Central memory CD8-positive, alpha-beta T cell (primary cell): ENCODE measurements around the gene AHDC1.

Experiments
- ATAC-seq: fragments of 150-1000 bp; cut with Tn5 transposase; replicated peaks from 2 replicates; pipeline ENCODE4 v1.10.0; 2022; ENCODE audit warnings: mild to moderate bottlenecking, moderate FRiP score, moderate number of reproducible peaks; ENCODE audit not compliant: poor library complexity, severe bottlenecking; ENCODE audit errors: extremely low read depth
- DNase-seq, 2 donors: peaks; one replicate each; pipeline ENCODE4 v3.0.0; 2021; ENCODE audit warnings: low spot score in 2 of 2
- H3K27ac Mint-ChIP-seq: one replicate; pipeline ENCODE4 v1.8.0; 2022; ENCODE audit warnings: low read depth, mild to moderate bottlenecking, moderate library complexity, mixed read lengths
- H3K27me3 Mint-ChIP-seq: one replicate; pipeline ENCODE4 v1.8.0; 2022; ENCODE audit warnings: mixed read lengths
- H3K36me3 Mint-ChIP-seq: one replicate; pipeline ENCODE4 v1.8.0; 2022; ENCODE audit warnings: mild to moderate bottlenecking, moderate library complexity, mixed read lengths; ENCODE audit not compliant: insufficient read depth
- H3K4me1 Mint-ChIP-seq: one replicate; pipeline ENCODE4 v1.8.0; 2022; ENCODE audit warnings: mixed read lengths
- H3K4me3 Mint-ChIP-seq: one replicate; pipeline ENCODE4 v1.8.0; 2022; ENCODE audit warnings: mild to moderate bottlenecking, moderate library complexity, mixed read lengths
- H3K9me3 Mint-ChIP-seq: one replicate; pipeline ENCODE4 v1.8.0; 2022; ENCODE audit warnings: mixed read lengths

Gene AHDC1

DNA sequence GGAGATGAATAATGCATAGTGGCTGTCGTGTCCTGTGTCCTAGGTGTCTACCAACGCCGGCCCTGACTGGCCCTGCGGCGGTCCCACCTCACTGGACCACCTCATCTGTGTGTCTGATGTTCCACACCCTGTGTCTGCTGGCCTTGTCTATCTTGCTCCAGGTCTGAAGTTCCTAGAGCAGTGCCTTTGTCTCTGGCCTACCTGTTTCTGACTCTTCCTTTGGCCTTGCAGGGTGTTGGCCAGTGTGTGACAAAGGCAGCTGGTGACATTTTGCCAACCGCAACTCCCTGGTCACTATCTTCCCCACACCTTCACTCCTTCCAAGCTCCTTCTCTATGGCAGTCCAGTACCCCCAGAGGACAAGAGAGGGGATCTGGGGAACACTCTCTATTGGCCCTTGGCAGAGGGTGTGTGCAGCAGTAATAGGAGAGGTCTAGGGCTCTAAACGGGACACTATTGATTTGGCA, 1.4 kb upstream of the AHDC1 start:
- no peak for ATAC-seq
- no peaks in the 10 kb centered on the region for H3K9me3 Mint-ChIP-seq
- peaks cover 18% of the 10 kb centered on the region for H3K36me3 Mint-ChIP-seq
- no peaks in the 10 kb centered on the region for H3K27me3 Mint-ChIP-seq
- DNase-seq: no peak
- H3K4me1 Mint-ChIP-seq: peaks cover 25% of the 10 kb centered on the region
- no peak overlapping the region for H3K27ac Mint-ChIP-seq
- peak overlapping the region; percentile 86 for H3K4me3 Mint-ChIP-seq

- H3K4me1 Mint-ChIP-seq: peaks cover 31% of the 10 kb centered on the region
- no peaks in the 10 kb centered on the region for H3K27me3 Mint-ChIP-seq
- ATAC-seq: no peak
- H3K9me3 Mint-ChIP-seq: no peaks in the 10 kb centered on the region
- no peak for DNase-seq
- no peak overlapping the region for H3K27ac Mint-ChIP-seq
- H3K4me3 Mint-ChIP-seq: peak overlapping the region; percentile 86
- peaks cover 18% of the 10 kb centered on the region for H3K36me3 Mint-ChIP-seq
These were observed 795 bp upstream of the AHDC1 start for GRCh38 chr1:27604579-27605299.

DNA sequence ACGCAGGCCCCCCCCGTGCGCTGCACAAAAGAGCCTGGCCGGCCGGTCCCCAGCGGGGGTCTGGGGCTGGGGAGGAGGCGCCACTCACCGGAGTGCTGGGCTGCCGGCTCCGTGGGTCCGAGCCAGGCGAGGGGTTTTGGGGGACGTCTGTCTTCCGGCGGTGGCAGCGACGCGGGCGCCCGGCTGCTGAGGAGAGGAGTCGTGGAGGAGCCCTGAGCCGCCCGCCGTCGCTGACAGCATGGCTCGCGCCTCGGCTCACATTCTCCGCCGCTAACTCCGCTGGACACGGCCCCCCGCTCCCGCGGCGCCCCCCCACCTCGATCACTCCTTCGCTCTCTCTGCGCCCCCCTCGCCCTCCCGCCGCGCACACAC, 649 bp downstream of the AHDC1 start:
- Mint-ChIP-seq H3K27me3 (no peaks in the 10 kb centered on the region), H3K36me3 (peaks cover 18% of the 10 kb centered on the region), H3K4me1 (peaks cover 39% of the 10 kb centered on the region), H3K4me3 (peak overlapping the region; percentile 86), H3K27ac (peak overlapping the region; percentile 80), H3K9me3 (no peaks in the 10 kb centered on the region)
- DNase-seq (no peak), ATAC-seq (peak; percentile 33)

DNA sequence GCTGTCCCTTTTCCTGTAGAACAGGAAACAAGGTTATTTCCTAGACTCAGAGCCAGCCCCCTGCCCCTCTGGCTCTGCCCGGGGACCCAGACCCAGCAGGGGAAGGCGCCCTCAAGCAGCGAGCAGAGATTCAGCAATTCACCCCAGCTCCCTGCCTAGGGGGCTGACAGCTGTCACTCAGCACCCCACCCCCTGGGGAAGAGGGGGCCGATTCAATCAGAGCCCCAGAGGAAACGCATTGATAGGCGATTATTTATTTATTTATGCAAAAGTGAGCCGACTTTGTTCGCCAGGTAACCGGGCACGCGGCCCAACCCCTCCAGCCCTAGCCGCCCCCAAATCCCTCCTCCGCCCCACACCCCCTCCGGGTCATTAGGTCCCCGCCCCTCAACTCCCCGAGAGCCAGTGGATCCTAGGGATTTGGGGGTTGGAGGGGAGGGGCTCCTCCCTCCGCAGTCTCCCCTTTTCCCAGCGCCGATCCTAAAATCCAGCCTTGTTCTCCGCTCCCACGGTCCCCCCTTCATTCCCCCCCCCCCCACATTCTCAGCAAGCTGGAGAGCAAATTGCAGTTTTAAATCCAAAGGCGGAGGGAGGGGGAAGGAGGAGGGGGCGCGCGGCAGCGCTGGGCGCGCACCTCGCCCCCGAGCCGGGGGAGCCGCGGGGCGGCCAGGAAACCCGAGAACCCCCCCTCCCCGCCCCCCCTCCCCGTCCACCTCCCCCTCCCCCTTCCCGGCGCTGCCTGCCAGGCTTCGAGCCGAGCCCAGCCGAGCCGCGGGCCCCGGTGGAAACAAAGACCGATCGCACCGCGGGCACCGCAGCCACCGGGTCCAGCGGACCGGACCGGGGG, 1.3 kb downstream of the AHDC1 start:
- H3K4me3 Mint-ChIP-seq: peak overlapping the region; percentile 86
- H3K27me3 Mint-ChIP-seq: no peaks in the 10 kb centered on the region
- DNase-seq (no peak), ATAC-seq (no peak)
- H3K4me1 Mint-ChIP-seq: peaks cover 39% of the 10 kb centered on the region
- H3K9me3 Mint-ChIP-seq: no peaks in the 10 kb centered on the region
- H3K27ac Mint-ChIP-seq: peak overlapping the region; percentile 59
- H3K36me3 Mint-ChIP-seq: peaks cover 14% of the 10 kb centered on the region

DNA sequence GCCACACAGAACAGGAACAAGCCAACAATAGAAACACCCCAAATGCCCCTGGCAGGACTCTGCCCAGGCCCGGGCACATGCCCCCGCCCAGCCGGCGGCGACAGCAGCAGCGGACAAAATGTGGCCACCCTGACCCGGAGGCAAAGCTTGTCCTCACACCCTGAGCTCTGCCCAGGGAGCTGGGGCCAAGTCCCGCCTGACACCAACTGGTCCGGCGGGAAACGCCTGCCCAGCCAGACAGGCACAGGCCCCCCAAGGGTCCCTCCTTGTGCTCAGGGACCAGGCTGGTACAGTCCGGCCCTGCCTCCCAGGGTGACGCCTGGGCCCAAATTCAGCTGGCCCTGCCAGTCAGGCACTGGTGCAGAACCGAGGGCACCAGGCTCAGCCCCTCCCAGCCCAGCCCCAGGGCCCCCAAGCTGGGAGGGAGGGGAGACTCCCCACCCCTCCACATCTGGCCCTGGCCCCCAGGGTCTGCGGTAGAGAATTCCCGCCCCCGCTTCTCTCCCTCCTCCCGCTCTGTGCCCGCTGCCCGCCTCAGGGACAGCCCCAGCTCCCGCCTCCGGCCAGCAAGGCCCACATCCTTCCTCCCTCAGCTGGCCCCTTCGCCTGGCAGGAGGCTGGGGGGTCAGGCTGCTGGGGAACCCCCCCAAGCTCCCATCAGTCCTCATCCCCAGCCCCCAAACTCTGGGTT, 2.0 kb downstream of the AHDC1 start:
- Mint-ChIP-seq H3K4me1 (peaks cover 39% of the 10 kb centered on the region), H3K27me3 (no peaks in the 10 kb centered on the region), H3K27ac (peak overlapping the region; percentile 59), H3K9me3 (no peaks in the 10 kb centered on the region), H3K36me3 (peaks cover 12% of the 10 kb centered on the region), H3K4me3 (peak overlapping the region; percentile 86)
- no peak for ATAC-seq
- DNase-seq: no peak

DNA sequence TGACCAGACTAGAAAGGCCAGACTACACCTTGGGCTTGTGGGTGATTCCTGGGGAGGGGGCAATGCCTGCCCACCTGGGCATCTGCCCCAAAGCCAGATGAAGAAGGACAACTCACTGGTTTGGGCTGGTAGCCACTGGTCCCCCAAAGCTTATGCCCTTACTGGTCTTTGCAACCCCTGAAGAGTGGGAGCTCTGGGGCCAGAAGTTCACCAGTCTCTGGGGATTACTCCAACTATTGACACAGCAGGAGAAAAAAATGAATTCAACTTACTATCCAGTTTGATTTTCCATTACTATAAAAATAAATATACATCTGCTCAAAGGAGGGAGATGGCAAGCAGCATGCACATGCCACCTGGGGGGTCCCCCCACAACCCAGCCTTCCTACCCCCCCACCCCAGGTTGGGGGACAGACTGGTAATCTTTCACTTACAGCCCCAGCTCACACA, 2.6 kb downstream of the AHDC1 start:
- Mint-ChIP-seq H3K27me3 (no peaks in the 10 kb centered on the region), H3K4me1 (peaks cover 35% of the 10 kb centered on the region), H3K27ac (no peak overlapping the region), H3K4me3 (peak overlapping the region; percentile 43), H3K36me3 (peaks cover 7% of the 10 kb centered on the region), H3K9me3 (no peaks in the 10 kb centered on the region)
- DNase-seq: no peak
- no peak for ATAC-seq

GRCh38 chr1:27600498-27601175, 3.3 kb downstream of the AHDC1 start:
- no peaks in the 10 kb centered on the region for H3K27me3 Mint-ChIP-seq
- DNase-seq (no peak), ATAC-seq (no peak)
- H3K4me3 Mint-ChIP-seq: no peak overlapping the region
- peaks cover 27% of the 10 kb centered on the region for H3K4me1 Mint-ChIP-seq
- peak overlapping the region; percentile 82 for H3K27ac Mint-ChIP-seq
- H3K9me3 Mint-ChIP-seq: no peaks in the 10 kb centered on the region
- peaks cover 7% of the 10 kb centered on the region for H3K36me3 Mint-ChIP-seq

GRCh38 chr1:27599605-27600497, 4.1 kb downstream of the AHDC1 start:
- no peaks in the 10 kb centered on the region for H3K27me3 Mint-ChIP-seq
- ATAC-seq: no peak
- no peak overlapping the region for H3K4me3 Mint-ChIP-seq
- peaks cover 7% of the 10 kb centered on the region for H3K36me3 Mint-ChIP-seq
- no peak for DNase-seq
- H3K9me3 Mint-ChIP-seq: no peaks in the 10 kb centered on the region
- peaks cover 25% of the 10 kb centered on the region for H3K4me1 Mint-ChIP-seq
- H3K27ac Mint-ChIP-seq: peak overlapping the region; percentile 82

DNA sequence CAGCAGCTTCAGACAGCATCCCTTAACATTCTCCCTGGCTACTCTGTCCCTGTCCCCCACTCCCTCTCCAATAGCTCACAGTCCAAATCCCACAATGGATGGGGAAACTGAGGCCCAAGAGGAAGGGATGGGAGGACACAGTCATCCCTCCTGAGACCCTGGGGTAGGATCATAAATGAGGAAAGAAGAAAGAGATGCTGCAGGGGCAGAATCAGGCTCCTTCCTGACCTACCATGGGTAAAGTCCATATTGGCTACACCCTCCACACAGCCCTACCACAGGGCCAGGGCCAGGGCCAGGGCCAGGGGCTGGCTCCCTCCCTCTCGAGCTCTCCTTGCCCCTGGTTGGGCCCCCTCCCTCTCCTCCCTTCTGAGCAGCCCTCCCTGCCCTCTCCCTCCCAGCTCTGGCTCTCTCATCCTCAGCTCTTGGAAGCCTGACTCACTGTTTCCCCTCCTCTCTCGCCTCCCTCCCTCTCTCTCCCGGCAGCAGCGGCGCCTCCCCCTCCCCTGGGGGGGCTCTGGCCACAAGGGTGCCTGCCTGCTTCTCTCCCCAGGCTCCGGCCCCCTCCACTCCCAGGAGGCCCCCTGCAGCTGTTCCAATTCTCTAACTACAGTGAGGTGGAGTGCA, 4.9 kb downstream of the AHDC1 start:
- Mint-ChIP-seq H3K4me3 (no peak overlapping the region), H3K4me1 (peaks cover 25% of the 10 kb centered on the region)

DNA sequence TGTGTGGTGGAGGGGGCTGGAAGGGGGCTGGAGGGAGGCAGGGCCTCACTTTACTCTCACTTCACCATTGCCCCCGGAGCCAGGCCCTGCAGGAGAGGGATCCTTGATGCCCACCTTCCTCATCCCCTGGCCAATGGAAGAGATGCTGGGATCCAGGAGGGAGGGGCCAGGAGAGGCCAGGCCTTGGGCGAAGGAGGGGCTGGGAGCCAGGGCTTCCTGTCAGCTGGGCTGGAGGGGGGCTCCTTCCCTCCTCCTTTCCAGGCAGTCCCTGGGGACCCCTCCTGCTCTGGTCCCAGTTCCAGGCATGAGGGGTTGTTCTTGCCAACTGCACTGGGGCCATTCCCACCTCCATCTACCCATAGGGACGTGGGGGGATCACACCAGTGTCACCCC, 5.7 kb downstream of the AHDC1 start:
- no peaks in the 10 kb centered on the region for H3K27me3 Mint-ChIP-seq
- ATAC-seq (no peak), DNase-seq (no peak)
- no peak overlapping the region for H3K4me3 Mint-ChIP-seq
- H3K4me1 Mint-ChIP-seq: peaks cover 25% of the 10 kb centered on the region
- peaks cover 2% of the 10 kb centered on the region for H3K36me3 Mint-ChIP-seq
- H3K9me3 Mint-ChIP-seq: no peaks in the 10 kb centered on the region
- peak overlapping the region; percentile 80 for H3K27ac Mint-ChIP-seq

More for the DNA sequence above, 4.9 kb downstream of the AHDC1 start:
- DNase-seq: no peak
- no peak for ATAC-seq
- Mint-ChIP-seq H3K27me3 (no peaks in the 10 kb centered on the region), H3K36me3 (peaks cover 7% of the 10 kb centered on the region), H3K9me3 (no peaks in the 10 kb centered on the region), H3K27ac (peak overlapping the region; percentile 82)
